Loucy (cell line): ENCODE data around the gene RNU6-1.

ENCODE experiments used
- H2AFZ ChIP-seq: fragments of 200-600 bp; sonication (generic); 2 replicates; pipeline ENCODE4 v1.6.0; 2016; ENCODE audit warnings: antibody characterized with exemption, mild to moderate bottlenecking, low read length, moderate library complexity
- H3F3A ChIP-seq: fragments of 200-600 bp; 2 replicates; pipeline ENCODE4 v1.6.0; 2016; ENCODE audit warnings: antibody characterized with exemption, low read depth, mild to moderate bottlenecking
- H3K27me3 ChIP-seq: fragments of 200-600 bp; sonication (generic); 2 replicates; pipeline ENCODE4 v1.6.1; 2014; ENCODE audit warnings: low read length, mild to moderate bottlenecking; ENCODE audit not compliant: insufficient read depth, poor library complexity, severe bottlenecking
- H3K36me3 ChIP-seq: fragments of 200-600 bp; sonication (generic); 2 replicates; pipeline ENCODE4 v1.6.1; 2016; ENCODE audit warnings: low read length; ENCODE audit not compliant: insufficient read depth
- H3K4me1 ChIP-seq: fragments of 200-600 bp; sonication (generic); 2 replicates; pipeline ENCODE4 v1.5.1; 2014; ENCODE audit warnings: low read length, mild to moderate bottlenecking; ENCODE audit not compliant: insufficient read depth, poor library complexity, severe bottlenecking
- H3K4me2 ChIP-seq: fragments of 200-600 bp; sonication (generic); 2 replicates; pipeline ENCODE4 v1.6.0; 2014; ENCODE audit warnings: antibody characterized with exemption, low read length, low read depth, mild to moderate bottlenecking; ENCODE audit not compliant: poor library complexity, severe bottlenecking
- H3K4me3 ChIP-seq: fragments of 200-600 bp; sonication (generic); 2 replicates; pipeline ENCODE4 v1.5.1; 2014; ENCODE audit warnings: low read length, mild to moderate bottlenecking, mixed read lengths; ENCODE audit not compliant: poor library complexity, severe bottlenecking
- H3K79me2 ChIP-seq: fragments of 200-600 bp; sonication (generic); 2 replicates; pipeline ENCODE4 v1.6.1; 2014; ENCODE audit warnings: low read length; ENCODE audit not compliant: insufficient read depth
- H3K9ac ChIP-seq: fragments of 200-600 bp; sonication (generic); 2 replicates; pipeline ENCODE4 v1.6.0; 2014; ENCODE audit warnings: mild to moderate bottlenecking, low read depth, low read length, moderate library complexity; ENCODE audit not compliant: poor library complexity, severe bottlenecking
- H3K9me2 ChIP-seq: fragments of 200-600 bp; sonication (generic); replicated peaks from 2 replicates; pipeline ENCODE4 v1.6.1; 2016; ENCODE audit warnings: low read depth, low read length, mixed read lengths
- H3K9me3 ChIP-seq: fragments of 200-600 bp; sonication (generic); 2 replicates; pipeline ENCODE4 v1.6.1; 2014; ENCODE audit warnings: mild to moderate bottlenecking, antibody characterized with exemption, low read length, low read depth; ENCODE audit not compliant: insufficient read depth
- H4K20me1 ChIP-seq: fragments of 200-600 bp; sonication (generic); 2 replicates; pipeline ENCODE4 v1.6.0; 2014; ENCODE audit warnings: antibody characterized with exemption, low read length, mild to moderate bottlenecking; ENCODE audit not compliant: insufficient read depth, poor library complexity, severe bottlenecking
- EZH2phosphoT487 ChIP-seq: fragments of 200-600 bp; IDR thresholded peaks from 2 replicates; pipeline ENCODE4 v1.6.1; 2018; ENCODE audit warnings: antibody characterized with exemption, mild to moderate bottlenecking, moderate library complexity, borderline replicate concordance
- TF ChIP-seq, protein P1 (sequence below): fragments of 200-600 bp; sonication (generic); conservative IDR thresholded peaks from 2 replicates; pipeline ENCODE4 v1.5.1; 2014; ENCODE audit warnings: mild to moderate bottlenecking, antibody characterized with exemption, low read length

Gene RNU6-1

DNA sequence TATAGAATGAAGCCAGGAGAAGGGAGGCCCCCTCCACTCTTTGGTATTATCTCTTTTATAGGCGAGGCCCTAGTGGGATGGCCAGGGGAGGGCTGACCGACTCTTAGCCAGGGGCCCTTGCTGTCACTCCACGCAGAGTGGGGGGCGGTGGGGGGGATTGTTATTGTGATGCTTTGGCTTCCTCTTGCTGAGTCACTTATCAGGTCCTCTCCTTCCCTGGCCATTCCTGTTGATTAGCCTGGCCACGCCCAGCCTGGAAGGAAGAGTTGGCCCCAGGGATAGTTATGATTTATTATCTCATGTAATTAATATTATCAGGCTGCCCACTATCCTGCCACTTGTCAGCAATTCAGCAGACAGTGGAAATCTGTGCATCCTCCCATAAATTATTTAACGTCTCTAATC lies 40.0 kb downstream of the RNU6-1 start:
- TF ChIP-seq, protein P1, sequence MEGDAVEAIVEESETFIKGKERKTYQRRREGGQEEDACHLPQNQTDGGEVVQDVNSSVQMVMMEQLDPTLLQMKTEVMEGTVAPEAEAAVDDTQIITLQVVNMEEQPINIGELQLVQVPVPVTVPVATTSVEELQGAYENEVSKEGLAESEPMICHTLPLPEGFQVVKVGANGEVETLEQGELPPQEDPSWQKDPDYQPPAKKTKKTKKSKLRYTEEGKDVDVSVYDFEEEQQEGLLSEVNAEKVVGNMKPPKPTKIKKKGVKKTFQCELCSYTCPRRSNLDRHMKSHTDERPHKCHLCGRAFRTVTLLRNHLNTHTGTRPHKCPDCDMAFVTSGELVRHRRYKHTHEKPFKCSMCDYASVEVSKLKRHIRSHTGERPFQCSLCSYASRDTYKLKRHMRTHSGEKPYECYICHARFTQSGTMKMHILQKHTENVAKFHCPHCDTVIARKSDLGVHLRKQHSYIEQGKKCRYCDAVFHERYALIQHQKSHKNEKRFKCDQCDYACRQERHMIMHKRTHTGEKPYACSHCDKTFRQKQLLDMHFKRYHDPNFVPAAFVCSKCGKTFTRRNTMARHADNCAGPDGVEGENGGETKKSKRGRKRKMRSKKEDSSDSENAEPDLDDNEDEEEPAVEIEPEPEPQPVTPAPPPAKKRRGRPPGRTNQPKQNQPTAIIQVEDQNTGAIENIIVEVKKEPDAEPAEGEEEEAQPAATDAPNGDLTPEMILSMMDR = no peak
- TF ChIP-seq EZH2phosphoT487 = no peak
- Histone ChIP-seq H3K4me3 (no peak overlapping the region), H3K4me2 (no peak overlapping the region), H3F3A (peaks cover 7% of the 10 kb centered on the region), H3K9ac (no peak overlapping the region), H2AFZ (no peak overlapping the region), H3K36me3 (peaks cover 7% of the 10 kb centered on the region; the same call in 1 of the 2 replicates), H3K4me1 (peaks cover 23% of the 10 kb centered on the region), H3K9me2 (no peaks in the 10 kb centered on the region), H3K79me2 (no peaks in the 10 kb centered on the region), H3K9me3 (peaks cover 7% of the 10 kb centered on the region), H3K27me3 (no peaks in the 10 kb centered on the region), H4K20me1 (no peaks in the 10 kb centered on the region)

DNA sequence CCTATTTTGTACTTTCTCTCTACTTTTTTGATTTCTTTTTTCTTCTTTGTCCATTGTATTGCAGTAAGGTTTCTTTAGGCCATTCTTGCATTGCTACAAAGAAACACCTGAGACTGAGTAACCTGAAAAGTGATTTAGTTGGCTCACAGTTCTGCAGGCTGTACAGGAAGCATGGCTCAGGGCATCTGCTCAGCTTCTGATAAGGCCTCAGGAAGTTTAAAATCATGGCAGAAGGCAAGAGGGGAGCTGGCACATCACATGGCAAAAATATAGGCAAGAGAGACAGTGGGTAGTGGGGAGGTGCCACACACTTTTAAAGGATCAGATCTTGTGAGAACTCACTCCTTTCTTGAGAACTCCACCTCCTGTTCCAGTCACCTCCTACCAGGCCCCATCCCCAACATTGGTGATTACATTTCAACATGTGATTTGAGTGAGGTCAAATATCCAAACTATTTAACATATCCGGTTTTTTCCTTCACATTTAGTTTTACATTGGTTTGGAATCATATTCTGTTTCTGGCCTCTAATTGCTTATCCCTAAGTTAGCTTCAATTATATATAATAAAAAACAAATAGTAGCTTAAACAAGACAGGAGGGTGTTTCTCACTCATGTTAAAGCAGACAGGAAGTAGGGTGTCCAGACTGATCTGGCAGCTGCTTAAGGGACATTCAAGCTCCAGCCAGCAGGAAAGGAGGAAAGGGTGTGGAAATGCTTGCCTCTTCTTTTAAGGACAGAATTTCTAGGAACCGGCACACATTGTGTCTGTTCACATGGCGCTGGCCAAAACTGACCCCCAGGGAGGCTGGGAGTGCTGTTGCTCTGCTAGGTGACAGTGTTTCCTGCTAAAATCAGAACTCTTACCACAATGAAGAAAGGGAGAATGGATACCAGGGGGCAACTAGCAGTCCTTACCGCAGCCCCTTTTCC lies 43.4 kb downstream of the RNU6-1 start:
- Histone ChIP-seq H3K36me3 (peaks cover 8% of the 10 kb centered on the region; the same call in 1 of the 2 replicates), H3K9me2 (no peaks in the 10 kb centered on the region), H4K20me1 (no peaks in the 10 kb centered on the region), H3K4me2 (peak overlapping the region; percentile 48), H3K27me3 (no peaks in the 10 kb centered on the region), H2AFZ (no peak overlapping the region), H3K4me1 (peaks cover 22% of the 10 kb centered on the region), H3K79me2 (no peaks in the 10 kb centered on the region), H3K4me3 (peak overlapping the region; percentile 1), H3F3A (peaks cover 7% of the 10 kb centered on the region), H3K9ac (peak overlapping the region; percentile 34), H3K9me3 (peaks cover 10% of the 10 kb centered on the region)
- TF ChIP-seq, protein P1 = no peak
- TF ChIP-seq EZH2phosphoT487 = no peak

GRCh38 chr15:67794832-67795574 lies 44.8 kb downstream of the RNU6-1 start:
- no peaks in the 10 kb centered on the region for H3K9me2 ChIP-seq
- no peaks in the 10 kb centered on the region for H3K79me2 ChIP-seq
- no peak overlapping the region for H2AFZ ChIP-seq
- no peak overlapping the region for H3K9ac ChIP-seq
- H3K4me3 ChIP-seq = no peak overlapping the region
- no peak for TF ChIP-seq EZH2phosphoT487
- TF ChIP-seq, protein P1 = no peak
- H3F3A ChIP-seq = peaks cover 7% of the 10 kb centered on the region
- H3K9me3 ChIP-seq = peaks cover 10% of the 10 kb centered on the region
- no peak overlapping the region for H3K4me2 ChIP-seq
- H3K27me3 ChIP-seq = no peaks in the 10 kb centered on the region
- H4K20me1 ChIP-seq = no peaks in the 10 kb centered on the region
- H3K4me1 ChIP-seq = peaks cover 22% of the 10 kb centered on the region
- 0 out of 2 replicates have a peak, but pooled peaks cover 5% of the 10 kb centered on the region for H3K36me3 ChIP-seq
